H1 (cell line): ENCODE measurements around the gene KRR1. TPM values are rescaled to one million over a fixed set of nuclear protein-coding genes. Genes with fewer than 3 reads are reported as not detected.
"Not testable (repeated sequence)": the region's sequence is repeated elsewhere in the genome, so short reads cannot be mapped to it uniquely, and the experiment has no call there.

Experiments used
- CTCF ChIA-PET: fragments of 300-600 bp; sonication (Branson Sonifier 250); formaldehyde crosslinking; loops from one replicate; lab custom pipeline; 2021; ENCODE audit not compliant: partially characterized antibody; lab: Charles Lee
- POLR2A ChIA-PET: fragments of 300-600 bp; sonication (Branson Sonifier 250); formaldehyde crosslinking; loops from one replicate; lab custom pipeline; 2021; ENCODE audit warnings: inconsistent platforms; ENCODE audit not compliant: partially characterized antibody; lab: Charles Lee
- DNase-seq, 2 experiments: peaks; one replicate each; pipeline versions ENCODE4 v3.0.0 to v3.0.0-alpha.2; 2010 to 2022; ENCODE audit warnings: low spot score in 2 of 2, low read depth in 1 of 2, mixed read lengths in 1 of 2
- FAIRE-seq: peaks from 2 replicates; lab custom pipeline; 2011; peaks lifted over from hg19 to GRCh38; lab: Jason Lieb, UNC
- H2AFZ ChIP-seq: 2 replicates; pipeline ENCODE4 v1.8.1; 2012; ENCODE audit warnings: low read length, inconsistent platforms
- H2AK5ac ChIP-seq: 2 replicates; pipeline ENCODE4 v1.6.1; 2013; ENCODE audit warnings: low read depth, low read length
- H2BK120ac ChIP-seq: replicated peaks from 2 replicates; pipeline ENCODE3; 2013; ENCODE audit warnings: low read depth, low read length, inconsistent platforms
- H2BK12ac ChIP-seq: 2 replicates; pipeline ENCODE4 v1.6.1; 2013; ENCODE audit warnings: low read depth, low read length
- H2BK15ac ChIP-seq: 2 replicates; pipeline ENCODE4 v1.6.1; 2013; ENCODE audit warnings: low read length
- H2BK20ac ChIP-seq: 2 replicates; pipeline ENCODE4 v1.6.1; 2013; ENCODE audit warnings: low read length
- H2BK5ac ChIP-seq: 2 replicates; pipeline ENCODE4 v1.6.1; 2013; ENCODE audit warnings: low read depth, low read length
- H3K14ac ChIP-seq: 2 replicates; pipeline ENCODE4 v1.6.1; 2013; ENCODE audit warnings: inconsistent platforms; ENCODE audit not compliant: insufficient read length
- H3K18ac ChIP-seq: 2 replicates; pipeline ENCODE4 v1.6.1; 2013; ENCODE audit warnings: low read length; ENCODE audit errors: extremely low read depth
- H3K23ac ChIP-seq: 2 replicates; pipeline ENCODE4 v1.6.1; 2013; ENCODE audit warnings: inconsistent platforms; ENCODE audit not compliant: insufficient read length
- H3K23me2 ChIP-seq: 2 replicates; pipeline ENCODE4 v1.6.1; 2013; ENCODE audit warnings: low read depth, low read length
- H3K27ac ChIP-seq: 2 replicates; pipeline ENCODE4 v1.6.1; 2011; ENCODE audit warnings: low read depth, low read length, inconsistent platforms
- H3K27me3 ChIP-seq, 4 experiments: replicated peaks in 1 of 4; 1 replicate in 1 of 4; 2 replicates in 3 of 4; pipeline versions ENCODE4 v1.6.1 to v1.8.1; 2011 to 2013; ENCODE audit warnings: low read length in 3 of 4, mild to moderate bottlenecking in 3 of 4, inconsistent platforms in 2 of 4, mixed read lengths in 2 of 4, moderate library complexity in 1 of 4; ENCODE audit not compliant: control insufficient read depth in 3 of 4, insufficient read depth in 3 of 4; ENCODE audit errors: extremely low read depth in 1 of 4
- H3K36me3 ChIP-seq, 4 experiments: 2 replicates each; pipeline versions ENCODE4 v1.6.1 to v1.8.1; 2011 to 2013; ENCODE audit warnings: mild to moderate bottlenecking in 4 of 4, low read length in 3 of 4, moderate library complexity in 2 of 4, control low read depth in 1 of 4, inconsistent platforms in 1 of 4; ENCODE audit not compliant: insufficient read depth in 4 of 4, control insufficient read depth in 2 of 4
- H3K4ac ChIP-seq: replicated peaks from 2 replicates; pipeline ENCODE3; 2013; ENCODE audit warnings: low read length, low read depth, mixed read lengths, inconsistent platforms; ENCODE audit not compliant: insufficient read length
- H3K4me1 ChIP-seq, 4 experiments: replicated peaks in 1 of 4; 1 replicate in 1 of 4; 2 replicates in 3 of 4; pipeline versions ENCODE4 v1.6.1 to v1.8.1; 2011 to 2013; ENCODE audit warnings: low read length in 3 of 4, inconsistent platforms in 2 of 4, mixed read lengths in 1 of 4; ENCODE audit not compliant: insufficient read depth in 4 of 4, control insufficient read depth in 3 of 4
- H3K4me2 ChIP-seq, 2 experiments: 2 replicates each; pipeline versions ENCODE4 v1.6.1 to v1.8.1; 2011 to 2013; ENCODE audit warnings: low read depth in 2 of 2, low read length in 2 of 2, control low read depth in 1 of 2, inconsistent platforms in 1 of 2, mild to moderate bottlenecking in 1 of 2; ENCODE audit not compliant: insufficient read depth in 1 of 2
- H3K4me3 ChIP-seq, 4 experiments: fragments of 200-600, 300-600 bp in 1 of 4; sonication (generic), shearing (Covaris generic), sonication (Bioruptor Twin) in 1 of 4; 2 replicates each; pipeline versions ENCODE4 v1.5.1 to v1.8.1; 2011 to 2016; ENCODE audit warnings: low read length in 4 of 4, low read depth in 3 of 4, control low read depth in 2 of 4, inconsistent platforms in 2 of 4, mild to moderate bottlenecking in 2 of 4, mixed read lengths in 1 of 4, moderate library complexity in 1 of 4; ENCODE audit not compliant: insufficient read depth in 2 of 4; ENCODE audit errors: extremely low read depth in 1 of 4
- H3K56ac ChIP-seq: replicated peaks from 2 replicates; pipeline ENCODE3; 2013; ENCODE audit warnings: low read depth, mild to moderate bottlenecking, mixed read lengths, low read length, inconsistent platforms; ENCODE audit not compliant: insufficient read length
- H3K79me1 ChIP-seq: 2 replicates; pipeline ENCODE4 v1.6.1; 2013; ENCODE audit warnings: low read depth, low read length, control low read depth
- H3K79me2 ChIP-seq, 2 experiments: 2 replicates each; pipeline versions ENCODE4 v1.6.1 to v1.8.1; 2012 to 2013; ENCODE audit warnings: low read length in 2 of 2, mild to moderate bottlenecking in 2 of 2, inconsistent platforms in 1 of 2; ENCODE audit not compliant: insufficient read depth in 2 of 2, control insufficient read depth in 1 of 2
- H3K9ac ChIP-seq, 4 experiments: replicated peaks in 1 of 4; 1 replicate in 1 of 4; 2 replicates in 3 of 4; pipeline versions ENCODE4 v1.6.1 to v1.8.1; 2011 to 2013; ENCODE audit warnings: low read depth in 3 of 4, low read length in 3 of 4, control low read depth in 2 of 4, mild to moderate bottlenecking in 2 of 4, moderate library complexity in 2 of 4, inconsistent platforms in 1 of 4; ENCODE audit errors: extremely low read depth in 1 of 4
- H3K9me3 ChIP-seq, 2 experiments: 2 replicates each; pipeline versions ENCODE4 v1.6.1 to v1.8.1; 2012 to 2013; ENCODE audit warnings: mild to moderate bottlenecking in 2 of 2, moderate library complexity in 2 of 2, control low read depth in 1 of 2, inconsistent platforms in 1 of 2, low read depth in 1 of 2, low read length in 1 of 2, mixed read lengths in 1 of 2; ENCODE audit not compliant: insufficient read depth in 2 of 2
- H4K20me1 ChIP-seq, 2 experiments: replicated peaks in 1 of 2; 2 replicates each; pipeline versions ENCODE3 to v1.8.1; 2011 to 2013; ENCODE audit warnings: inconsistent platforms in 2 of 2, low read length in 2 of 2, mild to moderate bottlenecking in 1 of 2; ENCODE audit not compliant: insufficient read depth in 2 of 2, control insufficient read depth in 1 of 2
- H4K5ac ChIP-seq: 2 replicates; pipeline ENCODE4 v1.6.1; 2013; ENCODE audit warnings: low read length, low read depth, mixed read lengths, inconsistent platforms; ENCODE audit not compliant: insufficient read length
- H4K8ac ChIP-seq: 2 replicates; pipeline ENCODE4 v1.8.0; 2013; ENCODE audit warnings: mild to moderate bottlenecking, moderate library complexity, low read length, inconsistent platforms; ENCODE audit not compliant: insufficient read depth; ENCODE audit errors: extremely low read depth
- H4K91ac ChIP-seq: replicated peaks from 2 replicates; pipeline ENCODE3; 2013; ENCODE audit warnings: low read length, mixed read lengths, inconsistent platforms; ENCODE audit not compliant: insufficient read length
- WGBS, 2 experiments: shearing (Covaris generic) in 1 of 2; methylation state at CpG; one replicate each; pipeline versions ENCODE4 v1.1.6 to v1.1.7; 2013 to 2015; ENCODE audit warnings: low lambda C conversion rate in 2 of 2, mixed read lengths in 2 of 2, inconsistent platforms in 1 of 2, low coverage in 1 of 2, missing lambda C conversion rate in 1 of 2; ENCODE audit not compliant: insufficient replicate concordance in 2 of 2, insufficient coverage in 1 of 2, insufficient read length in 1 of 2; ENCODE audit errors: extremely low coverage in 1 of 2, missing lambda C conversion rate in 1 of 2; 5-methylcytosine and 5-hydroxymethylcytosine counted together
- polyA plus RNA-seq, 7 experiments: library from polyadenylated mRNA; depleted of rRNA in 3 of 7; stranded (reverse) in 5 of 7; unstranded in 2 of 7; fragments of >200 nt in 5 of 7; fragments of 200-250 nt in 2 of 7; gene quantifications; 1 replicate in 5 of 7; 2 replicates in 1 of 7; 4 replicates in 1 of 7; pipeline versions ENCODE4 v1.2.1 to v1.2.3, GENCODE V29; 2011 to 2013; ENCODE audit warnings: missing spikeins in 2 of 7, mixed read lengths in 2 of 7
- total RNA-seq: library from RNA; stranded (reverse); fragmentation: NEBNext Ultra II Directional; extraction: Animal tissue kit (Norgen Biotek cat#: 25700); gene quantifications from 2 replicates; pipeline ENCODE4 v1.2.1, GENCODE V29; 2021

KRR1 gene
- total and polyA plus RNA-seq, 2 of the 8 experiments (the other 6 are each of a cell fraction or from before 2014, with no cell fraction given), result 6.1 to 80.1 TPM

- H3K9ac ChIP-seq, H2BK15ac ChIP-seq, H3K4ac ChIP-seq, H2BK12ac ChIP-seq, H3K79me1 ChIP-seq, POLR2A ChIA-PET, DNase-seq, H2AFZ ChIP-seq, H4K8ac ChIP-seq, H2BK5ac ChIP-seq, FAIRE-seq, H3K23ac ChIP-seq, H3K27me3 ChIP-seq, H3K4me1 ChIP-seq, H3K18ac ChIP-seq, H4K5ac ChIP-seq, H3K56ac ChIP-seq, H3K9me3 ChIP-seq, H2BK20ac ChIP-seq, H3K79me2 ChIP-seq, H2BK120ac ChIP-seq, H4K91ac ChIP-seq, H3K14ac ChIP-seq, H3K4me2 ChIP-seq, H3K23me2 ChIP-seq, H3K27ac ChIP-seq, H4K20me1 ChIP-seq, H2AK5ac ChIP-seq, H3K36me3 ChIP-seq, H3K4me3 ChIP-seq: not testable (repeated sequence)
- WGBS, 2 experiments, result 91% methylated on average over 5 of the region's 5 CpGs; no CpG with 5 or more reads in 1 of the 2 experiments
- CTCF ChIA-PET, result interaction anchor here (1.6 kb wide), 1 partner anchor 458 kb away, joined by 3 read pairs; no protein-coding TSS in a partner anchor
These were observed 10.7 kb upstream of the KRR1 start for GRCh38 chr12:75522124-75522523.

- H3K4ac ChIP-seq, FAIRE-seq, H3K79me1 ChIP-seq, H4K8ac ChIP-seq, CTCF ChIA-PET, H3K23me2 ChIP-seq, H3K4me2 ChIP-seq, H2BK120ac ChIP-seq, H4K5ac ChIP-seq, POLR2A ChIA-PET, H3K9me3 ChIP-seq, H3K23ac ChIP-seq, H3K4me1 ChIP-seq, H3K18ac ChIP-seq, H2BK15ac ChIP-seq, H2AK5ac ChIP-seq, H3K14ac ChIP-seq, H3K56ac ChIP-seq, H3K36me3 ChIP-seq, H2AFZ ChIP-seq, H4K20me1 ChIP-seq, H2BK5ac ChIP-seq, H3K27ac ChIP-seq, H2BK12ac ChIP-seq, H3K79me2 ChIP-seq, H4K91ac ChIP-seq, H3K27me3 ChIP-seq, H3K9ac ChIP-seq, H2BK20ac ChIP-seq, H3K4me3 ChIP-seq, DNase-seq: not testable (repeated sequence)
These were observed 9.8 kb upstream of the KRR1 start for GRCh38 chr12:75521224-75521623.
